Esophagus muscularis mucosa (tissue), 4 donors: Measurements from ENCODE around the gene NPB. TPM values are rescaled to one million over a fixed set of nuclear protein-coding genes. Genes with fewer than 3 reads are reported as not detected.

Experiments used
- DNase-seq: peaks from one replicate; pipeline ENCODE4 v3.0.0-alpha.2; 2017; ENCODE audit errors: extremely low spot score
- H3K27ac ChIP-seq, 4 donors: fragments of 200-600 bp; sonication (generic); replicated peaks in 1 of 4; 1 replicate in 3 of 4; 2 replicates in 1 of 4; pipeline ENCODE4 v1.5.1; 2016 to 2019; ENCODE audit warnings: mild to moderate bottlenecking in 1 of 4
- H3K27me3 ChIP-seq, 4 donors: fragments of 200-600 bp; sonication (generic); one replicate each; pipeline versions ENCODE4 v1.5.1 to v1.6.0; 2016 to 2019
- H3K36me3 ChIP-seq, 4 donors: fragments of 200-600 bp; sonication (generic); one replicate each; pipeline ENCODE4 v1.5.1; 2016 to 2019
- H3K4me1 ChIP-seq, 4 donors: fragments of 200-600 bp; sonication (generic); one replicate each; pipeline ENCODE4 v1.5.1; 2016 to 2019
- H3K4me3 ChIP-seq, 4 donors: fragments of 200-600 bp; sonication (generic); 1 replicate in 2 of 4; 2 replicates in 2 of 4; pipeline ENCODE4 v1.5.1; 2016 to 2019; ENCODE audit warnings: mild to moderate bottlenecking in 4 of 4, moderate library complexity in 1 of 4
- H3K9me3 ChIP-seq, 4 donors: fragments of 200-600 bp; sonication (generic); 1 replicate in 3 of 4; 2 replicates in 1 of 4; pipeline ENCODE4 v1.5.1; 2016 to 2019
- EP300 ChIP-seq: sonication (generic); formaldehyde crosslinking; IDR thresholded peaks from one replicate; pipeline ENCODE4 v1.6.1; 2017; ENCODE audit warnings: antibody characterized with exemption
- POLR2A ChIP-seq: fragments of 450-650 bp; IDR thresholded peaks from one replicate; pipeline ENCODE4 v1.6.1; 2017; ENCODE audit warnings: antibody characterized with exemption, moderate library complexity, mild to moderate bottlenecking, low read depth
- POLR2AphosphoS5 ChIP-seq, 2 donors: sonication (generic); formaldehyde crosslinking; IDR thresholded peaks; one replicate each; pipeline ENCODE4 v1.6.1; 2017; ENCODE audit warnings: antibody characterized with exemption in 2 of 2
- WGBS: methylation state at CpG from one replicate; pipeline ENCODE4 v1.1.5; 2018; 5-methylcytosine and 5-hydroxymethylcytosine counted together
- intact Hi-C: fragments of 100-400 bp; cut with DNase I; formaldehyde crosslinking; loops from one replicate; pipeline ENCODE4 v1.15.1; 2023
- total RNA-seq, 4 donors: library from RNA; depleted of rRNA; stranded (reverse); fragments of >200 nt; gene quantifications; one replicate each; pipeline versions ENCODE4 v1.1.0 to v1.2.1, GENCODE V29; 2016
- TF ChIP-seq, protein P1 (sequence below), 3 experiments: fragments of 200-600 bp in 2 of 3; fragments of 450-650 bp in 1 of 3; sonication (generic) in 2 of 3; IDR thresholded peaks; one replicate each; pipeline ENCODE4 v1.5.1; 2017 to 2019; ENCODE audit warnings: antibody characterized with exemption in 3 of 3, mild to moderate bottlenecking in 2 of 3, moderate library complexity in 1 of 3

The NPB gene
- total RNA-seq, 4 donors from 2014 or later = 0.78 to 1.8 TPM; not detected in 2

DNA sequence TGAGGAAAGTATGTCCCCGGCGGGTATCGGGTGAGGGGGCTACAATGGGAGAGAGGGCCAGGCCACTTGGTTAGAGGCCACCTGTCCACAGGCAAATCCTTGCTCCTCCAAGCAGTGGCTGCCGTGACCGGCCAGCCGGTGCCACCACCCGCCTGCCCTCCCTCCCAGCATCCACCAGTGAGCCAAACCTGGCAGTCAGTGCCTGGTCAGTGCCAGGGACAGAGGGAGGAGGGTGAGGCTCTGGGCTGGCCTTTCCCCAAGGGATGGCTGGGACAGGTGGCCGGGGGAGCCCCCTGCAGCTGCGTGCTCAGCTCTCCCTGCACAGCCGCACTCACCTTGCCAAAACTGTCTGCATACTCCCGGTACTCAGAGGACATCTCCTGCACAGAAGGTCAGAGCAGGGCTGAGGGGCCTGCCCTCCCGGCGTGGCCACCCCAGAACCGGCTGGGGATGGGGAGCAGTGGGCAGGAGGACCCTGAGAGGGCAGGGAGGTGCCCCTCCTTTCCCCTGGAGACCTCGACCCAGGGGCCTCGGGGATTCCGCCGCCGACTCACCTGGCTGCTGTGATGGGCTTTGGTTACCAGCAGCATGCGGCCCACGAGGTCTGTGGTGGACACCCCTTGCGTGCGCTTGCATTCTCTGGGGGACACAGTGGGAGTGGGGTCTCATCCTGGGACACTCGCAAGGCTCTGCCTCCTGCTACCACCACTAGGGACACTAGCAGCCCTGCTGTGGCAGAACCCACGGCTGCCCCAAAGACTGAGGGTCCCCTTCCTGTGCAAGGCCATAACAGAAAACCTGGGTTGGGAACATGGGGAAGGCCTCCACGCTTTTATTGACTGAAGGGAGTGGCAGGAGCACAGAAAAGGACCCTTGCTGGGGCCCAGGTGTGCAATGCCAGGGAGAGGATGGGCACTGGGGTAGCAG lies 5.4 kb downstream of the NPB start:
- intact Hi-C loops = no loop called here
- Histone ChIP-seq H3K4me1 (peaks cover 17 to 30% (median 24%) of the 10 kb centered on the region in 4 donors), H3K27ac (no peak overlapping the region), H3K4me3 (no peak overlapping the region), H3K36me3 (peaks cover 4 to 63% (median 47%) of the 10 kb centered on the region in 4 donors), H3K9me3 (no peaks in the 10 kb centered on the region), H3K27me3 (peaks cover 0 to 9% (median 3%) of the 10 kb centered on the region in 4 donors)
- TF ChIP-seq, protein P1, sequence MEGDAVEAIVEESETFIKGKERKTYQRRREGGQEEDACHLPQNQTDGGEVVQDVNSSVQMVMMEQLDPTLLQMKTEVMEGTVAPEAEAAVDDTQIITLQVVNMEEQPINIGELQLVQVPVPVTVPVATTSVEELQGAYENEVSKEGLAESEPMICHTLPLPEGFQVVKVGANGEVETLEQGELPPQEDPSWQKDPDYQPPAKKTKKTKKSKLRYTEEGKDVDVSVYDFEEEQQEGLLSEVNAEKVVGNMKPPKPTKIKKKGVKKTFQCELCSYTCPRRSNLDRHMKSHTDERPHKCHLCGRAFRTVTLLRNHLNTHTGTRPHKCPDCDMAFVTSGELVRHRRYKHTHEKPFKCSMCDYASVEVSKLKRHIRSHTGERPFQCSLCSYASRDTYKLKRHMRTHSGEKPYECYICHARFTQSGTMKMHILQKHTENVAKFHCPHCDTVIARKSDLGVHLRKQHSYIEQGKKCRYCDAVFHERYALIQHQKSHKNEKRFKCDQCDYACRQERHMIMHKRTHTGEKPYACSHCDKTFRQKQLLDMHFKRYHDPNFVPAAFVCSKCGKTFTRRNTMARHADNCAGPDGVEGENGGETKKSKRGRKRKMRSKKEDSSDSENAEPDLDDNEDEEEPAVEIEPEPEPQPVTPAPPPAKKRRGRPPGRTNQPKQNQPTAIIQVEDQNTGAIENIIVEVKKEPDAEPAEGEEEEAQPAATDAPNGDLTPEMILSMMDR (IDR thresholded peaks at IDR 0.05) = no peak
- TF ChIP-seq POLR2AphosphoS5 (IDR thresholded peaks at IDR 0.05) = no peak
- no peak for TF ChIP-seq POLR2A
- TF ChIP-seq EP300 = no peak
- WGBS = 96% methylated on average over 17 of the region's 26 CpGs
- no peak for DNase-seq

DNA sequence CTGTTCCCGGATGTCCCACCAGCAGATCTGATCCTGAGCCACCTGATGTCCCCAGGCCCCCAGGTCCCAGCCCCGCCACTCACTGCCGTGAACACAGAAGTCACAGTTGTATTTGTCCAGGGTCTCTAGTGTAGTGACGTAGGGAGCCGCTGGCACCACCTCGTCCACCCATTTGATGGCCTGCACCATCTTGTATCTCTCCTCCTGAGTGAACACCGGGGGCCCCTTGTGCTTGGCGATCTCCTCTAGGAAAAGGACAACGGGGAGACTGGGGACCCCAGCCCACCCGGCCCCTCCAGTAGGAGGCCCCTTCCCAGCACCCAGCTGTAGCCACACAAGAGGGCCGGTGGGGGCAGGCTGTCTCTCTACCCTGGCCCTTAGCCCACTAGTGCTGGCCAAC lies 6.8 kb downstream of the NPB start:
- no peak for DNase-seq
- Histone ChIP-seq H3K36me3 (peaks cover 10 to 75% (median 60%) of the 10 kb centered on the region in 4 donors), H3K4me1 (peaks cover 15 to 25% (median 20%) of the 10 kb centered on the region in 4 donors), H3K27me3 (no peaks in the 10 kb centered on the region), H3K9me3 (no peaks in the 10 kb centered on the region), H3K27ac (no peak overlapping the region), H3K4me3 (no peak overlapping the region)
- intact Hi-C loops = no loop called here
- TF ChIP-seq POLR2A = no peak
- TF ChIP-seq, protein P1 (IDR thresholded peaks at IDR 0.05) = no peak
- TF ChIP-seq POLR2AphosphoS5 (IDR thresholded peaks at IDR 0.05) = no peak
- TF ChIP-seq EP300 = no peak
- 97% methylated on average over 5 of the region's 11 CpGs for whole genome bisulfite sequencing

DNA sequence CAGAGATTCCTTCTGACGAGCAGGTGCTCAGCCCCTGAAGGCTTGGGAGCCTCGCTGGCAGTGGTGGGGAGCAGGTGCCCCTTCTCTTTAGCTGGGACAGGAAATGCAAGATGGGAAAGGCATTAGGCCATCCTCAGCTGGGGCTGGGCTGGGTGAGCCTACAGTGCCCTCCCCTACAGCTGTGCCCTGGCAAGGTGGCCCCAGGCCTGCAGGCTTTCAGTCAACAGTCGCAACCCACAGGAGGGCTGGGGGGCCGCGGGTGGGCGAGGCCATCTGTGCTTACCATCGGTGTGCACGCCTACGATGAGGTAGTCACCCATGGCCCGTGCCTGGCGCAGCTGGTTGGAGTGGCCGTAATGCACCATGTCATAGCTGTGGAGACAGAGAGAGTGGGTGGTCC lies 7.2 kb downstream of the NPB start:
- H3K4me3 ChIP-seq = no peak overlapping the region
- H3K9me3 ChIP-seq = no peaks in the 10 kb centered on the region
- no peaks in the 10 kb centered on the region for H3K27me3 ChIP-seq
- intact Hi-C loops = no loop called here
- peaks cover 15 to 25% (median 20%) of the 10 kb centered on the region in 4 donors for H3K4me1 ChIP-seq
- no peak overlapping the region for H3K27ac ChIP-seq
- TF ChIP-seq POLR2A = no peak
- no peak for DNase-seq
- peaks cover 14 to 75% (median 64%) of the 10 kb centered on the region in 4 donors for H3K36me3 ChIP-seq
- 93% methylated on average over 3 of the region's 12 CpGs for WGBS

DNA sequence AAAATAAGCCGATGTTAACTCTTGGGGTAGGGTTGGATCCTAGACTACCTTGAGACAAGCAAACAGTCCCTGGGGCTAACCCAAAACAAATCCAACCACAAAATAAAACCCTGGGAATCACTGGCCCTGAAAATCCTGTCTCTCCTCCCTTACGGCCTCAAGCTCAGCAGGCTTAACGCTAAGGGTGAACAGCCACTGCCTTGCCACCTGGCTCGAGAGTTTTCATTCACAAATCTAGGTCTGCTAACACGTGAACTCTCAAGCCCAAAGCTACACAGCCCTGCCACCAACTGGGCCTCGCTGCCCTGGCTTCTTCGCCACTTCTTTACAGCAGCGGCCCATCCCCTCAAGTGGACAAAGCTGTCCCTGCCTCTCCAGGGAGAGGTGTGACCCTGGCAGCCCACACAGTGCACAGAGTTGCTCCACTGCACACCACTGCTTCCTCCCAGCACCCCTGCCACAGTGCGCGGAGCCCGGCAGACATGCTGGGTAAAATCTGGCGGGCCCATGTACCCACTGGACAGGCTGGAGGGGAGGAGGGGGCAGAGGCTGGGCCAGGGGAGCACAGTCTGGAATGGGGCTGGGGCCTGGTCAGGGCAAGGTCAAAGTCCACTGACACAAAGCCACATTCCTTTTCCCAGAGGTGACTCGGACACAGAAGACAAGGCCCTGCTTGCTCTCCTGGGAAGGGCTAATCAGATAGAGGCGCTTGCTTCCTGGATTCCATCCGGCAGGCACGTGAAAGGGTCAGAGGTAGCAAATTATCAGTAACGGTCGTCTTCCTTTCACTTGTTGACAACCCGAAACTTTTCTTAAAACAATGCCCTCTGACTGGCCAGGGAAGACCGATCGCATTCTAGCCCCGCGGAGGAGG lies 8.2 kb downstream of the NPB start:
- no peak for TF ChIP-seq POLR2AphosphoS5 (IDR thresholded peaks at IDR 0.05)
- no peak for TF ChIP-seq POLR2A
- TF ChIP-seq, protein P1 (IDR thresholded peaks at IDR 0.05) = no peak
- TF ChIP-seq EP300 = no peak
- peak overlapping the region; percentile 62 to 84 (median 78) for H3K4me3 ChIP-seq
- WGBS = 50% methylated on average over 19 of the region's 23 CpGs
- intact Hi-C loops = no loop called here
- H3K36me3 ChIP-seq = peaks cover 13 to 75% (median 64%) of the 10 kb centered on the region in 4 donors
- peaks cover 15 to 25% (median 20%) of the 10 kb centered on the region in 4 donors for H3K4me1 ChIP-seq
- no peaks in the 10 kb centered on the region for H3K9me3 ChIP-seq
- no peak for DNase-seq
- H3K27me3 ChIP-seq = no peaks in the 10 kb centered on the region
- peak overlapping the region; percentile 63 to 79 (median 70) for H3K27ac ChIP-seq
